HEK293 (cell line): Measurements from ENCODE around the gene CCDC184.
A peak's percentile ranks its signal among the peaks of the same experiment; 100 is the strongest.

Source experiments
- SP7 ChIP-seq: fragments of 450-650 bp; formaldehyde crosslinking; IDR thresholded peaks from 2 replicates; pipeline ENCODE4 v1.5.1; 2016; ENCODE audit warnings: missing biosample characterization, missing genetic modification characterization
- YY1 ChIP-seq: fragments of 450-650 bp; formaldehyde crosslinking; IDR thresholded peaks from 2 replicates; pipeline ENCODE4 v1.5.1; 2018; ENCODE audit warnings: missing biosample characterization, missing genetic modification characterization
- ZBTB17 ChIP-seq: fragments of 450-650 bp; formaldehyde crosslinking; IDR thresholded peaks from 2 replicates; pipeline ENCODE4 v1.5.1; 2016; ENCODE audit warnings: missing biosample characterization, missing genetic modification characterization
- ZNF223 ChIP-seq: fragments of 450-650 bp; formaldehyde crosslinking; IDR thresholded peaks from 2 replicates; pipeline ENCODE4 v1.5.1; 2016; ENCODE audit warnings: missing biosample characterization, missing genetic modification characterization
- ZNF23 ChIP-seq: fragments of 450-650 bp; formaldehyde crosslinking; IDR thresholded peaks from 2 replicates; pipeline ENCODE4 v1.5.1; 2016; ENCODE audit warnings: missing biosample characterization, missing genetic modification characterization, borderline replicate concordance
- ZNF248 ChIP-seq: fragments of 450-650 bp; formaldehyde crosslinking; IDR thresholded peaks from 2 replicates; pipeline ENCODE4 v1.5.1; 2017; ENCODE audit warnings: missing biosample characterization, missing genetic modification characterization
- ZNF292 ChIP-seq: fragments of 450-650 bp; formaldehyde crosslinking; IDR thresholded peaks from 2 replicates; pipeline ENCODE4 v1.5.1; 2016; ENCODE audit warnings: low read depth, missing biosample characterization, missing genetic modification characterization, borderline replicate concordance
- ZNF335 ChIP-seq: fragments of 450-650 bp; formaldehyde crosslinking; conservative IDR thresholded peaks from 2 replicates; pipeline ENCODE4 v1.5.1; 2016; ENCODE audit warnings: missing biosample characterization, missing genetic modification characterization
- ZNF354C ChIP-seq: fragments of 450-650 bp; formaldehyde crosslinking; IDR thresholded peaks from 2 replicates; pipeline ENCODE4 v1.5.1; 2016; ENCODE audit warnings: missing biosample characterization, missing genetic modification characterization, low read depth, borderline replicate concordance
- ZNF37A ChIP-seq: fragments of 450-650 bp; IDR thresholded peaks from 2 replicates; pipeline ENCODE4 v1.5.1; 2018; ENCODE audit warnings: missing biosample characterization, missing genetic modification characterization
- ZNF433 ChIP-seq: fragments of 450-650 bp; formaldehyde crosslinking; IDR thresholded peaks from 2 replicates; pipeline ENCODE4 v1.5.1; 2016; ENCODE audit warnings: missing biosample characterization, missing genetic modification characterization, low read depth
- ZNF521 ChIP-seq: fragments of 450-650 bp; formaldehyde crosslinking; IDR thresholded peaks from 2 replicates; pipeline ENCODE4 v1.5.1; 2017; ENCODE audit warnings: missing biosample characterization, mild to moderate bottlenecking, missing genetic modification characterization
- ZNF529 ChIP-seq: fragments of 450-650 bp; formaldehyde crosslinking; IDR thresholded peaks from 2 replicates; pipeline ENCODE4 v1.5.1; 2017; ENCODE audit warnings: missing genetic modification characterization, missing biosample characterization; ENCODE audit not compliant: insufficient replicate concordance
- ZNF571 ChIP-seq: fragments of 450-650 bp; formaldehyde crosslinking; IDR thresholded peaks from 2 replicates; pipeline ENCODE4 v1.5.0; 2017; ENCODE audit warnings: missing biosample characterization, missing genetic modification characterization
- ZNF600 ChIP-seq: fragments of 450-650 bp; formaldehyde crosslinking; IDR thresholded peaks from 2 replicates; pipeline ENCODE4 v1.5.1; 2016; ENCODE audit warnings: missing biosample characterization, missing genetic modification characterization
- ZNF660 ChIP-seq: fragments of 450-650 bp; IDR thresholded peaks from 2 replicates; pipeline ENCODE4 v1.5.1; 2018; ENCODE audit warnings: missing biosample characterization, mild to moderate bottlenecking, missing genetic modification characterization
- ZNF837 ChIP-seq: fragments of 450-650 bp; formaldehyde crosslinking; IDR thresholded peaks from 2 replicates; pipeline ENCODE4 v1.5.1; 2016; ENCODE audit warnings: missing biosample characterization, missing genetic modification characterization
- ZNF843 ChIP-seq: fragments of 450-650 bp; formaldehyde crosslinking; IDR thresholded peaks from 2 replicates; pipeline ENCODE4 v1.5.1; 2016; ENCODE audit warnings: missing biosample characterization, missing genetic modification characterization
- TF ChIP-seq, protein P1 (sequence below): fragments of 450-650 bp; formaldehyde crosslinking; IDR thresholded peaks from 2 replicates; pipeline ENCODE4 v1.5.1; 2016; ENCODE audit warnings: missing biosample characterization, missing genetic modification characterization
- TF ChIP-seq, protein P2 (sequence below): fragments of 450-650 bp; formaldehyde crosslinking; IDR thresholded peaks from 2 replicates; pipeline ENCODE4 v1.5.1; 2016; ENCODE audit warnings: missing biosample characterization, missing genetic modification characterization, borderline replicate concordance
- TF ChIP-seq, protein P3 (sequence below): fragments of 450-650 bp; formaldehyde crosslinking; optimal IDR thresholded peaks from 2 replicates; pipeline ENCODE3; 2016; ENCODE audit warnings: missing biosample characterization, mild to moderate bottlenecking, missing genetic modification characterization
- TF ChIP-seq, protein P4 (sequence below): fragments of 450-650 bp; formaldehyde crosslinking; IDR thresholded peaks from 2 replicates; pipeline ENCODE4 v1.5.1; 2016; ENCODE audit warnings: missing biosample characterization, missing genetic modification characterization
- TF ChIP-seq, protein P5 (sequence below): fragments of 450-650 bp; formaldehyde crosslinking; IDR thresholded peaks from 2 replicates; pipeline ENCODE4 v1.5.1; 2016; ENCODE audit warnings: missing biosample characterization, missing genetic modification characterization
- TF ChIP-seq, protein P6 (sequence below): fragments of 450-650 bp; formaldehyde crosslinking; IDR thresholded peaks from 2 replicates; pipeline ENCODE4 v1.5.1; 2016; ENCODE audit warnings: missing biosample characterization, missing genetic modification characterization

The CCDC184 gene

DNA sequence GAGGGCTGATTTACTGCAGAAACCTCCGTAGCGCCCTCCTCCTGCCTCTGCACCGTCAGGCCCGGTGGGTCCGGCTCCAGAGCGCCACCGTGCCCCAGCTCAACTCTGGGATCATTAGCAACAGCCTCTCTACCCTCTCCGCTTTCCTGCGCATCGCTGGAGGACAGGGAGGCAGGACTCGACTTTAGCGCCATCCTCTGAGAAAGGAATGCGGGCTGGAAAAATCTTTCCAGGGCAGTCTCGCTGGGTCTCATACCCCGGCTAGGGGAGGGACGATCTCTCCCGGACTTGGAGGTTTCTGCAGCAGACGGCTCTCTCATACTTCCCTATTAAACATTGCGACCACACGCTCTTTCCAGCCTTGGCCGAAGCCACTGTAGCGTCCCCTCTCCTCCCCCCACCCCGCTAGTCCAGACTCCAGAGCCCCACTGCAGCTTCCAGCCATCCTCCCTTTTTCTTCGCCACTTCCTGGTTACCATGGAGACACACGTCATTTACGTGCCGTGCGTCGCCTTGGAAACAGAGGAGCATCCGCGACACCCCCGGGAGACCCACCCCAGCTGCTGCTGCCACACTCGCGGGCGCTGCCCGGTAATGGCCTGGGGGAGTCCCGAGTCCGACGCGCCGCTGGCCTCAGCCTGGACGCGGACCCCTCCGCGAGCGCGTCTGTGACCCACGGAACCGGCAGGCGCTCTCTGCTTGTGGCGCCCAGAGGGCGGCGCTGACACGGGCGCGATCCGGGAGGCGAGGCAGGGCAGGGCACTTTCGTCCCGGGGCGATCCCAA, at the start of gene CCDC184 (continued):
- TF ChIP-seq ZNF354C (tag by site-specific recombination) (no peak), ZNF843 (tag by site-specific recombination) (peak; percentile 14; the same call in 1 of the 2 replicates), ZNF23 (tag by site-specific recombination) (no peak), ZNF521 (tag by site-specific recombination) (no peak), ZNF600 (tag by site-specific recombination) (peak; percentile 96), ZNF292 (tag by site-specific recombination) (no peak), ZNF837 (no peak), SP7 (tag by site-specific recombination) (peak; percentile 54), ZNF660 (tag by site-specific recombination) (0 out of 2 replicates have a peak, but pooled peaks have one; percentile 46), ZNF223 (no peak), ZNF571 (tag by site-specific recombination) (no peak), ZNF335 (tag by site-specific recombination) (peak; percentile 87), YY1 (no peak), ZBTB17 (tag by site-specific recombination) (peak; percentile 100), ZNF529 (no peak), ZNF248 (tag by site-specific recombination) (no peak), ZNF37A (tag by site-specific recombination) (no peak), ZNF433 (tag by site-specific recombination) (no peak)
- TF ChIP-seq, protein P1, sequence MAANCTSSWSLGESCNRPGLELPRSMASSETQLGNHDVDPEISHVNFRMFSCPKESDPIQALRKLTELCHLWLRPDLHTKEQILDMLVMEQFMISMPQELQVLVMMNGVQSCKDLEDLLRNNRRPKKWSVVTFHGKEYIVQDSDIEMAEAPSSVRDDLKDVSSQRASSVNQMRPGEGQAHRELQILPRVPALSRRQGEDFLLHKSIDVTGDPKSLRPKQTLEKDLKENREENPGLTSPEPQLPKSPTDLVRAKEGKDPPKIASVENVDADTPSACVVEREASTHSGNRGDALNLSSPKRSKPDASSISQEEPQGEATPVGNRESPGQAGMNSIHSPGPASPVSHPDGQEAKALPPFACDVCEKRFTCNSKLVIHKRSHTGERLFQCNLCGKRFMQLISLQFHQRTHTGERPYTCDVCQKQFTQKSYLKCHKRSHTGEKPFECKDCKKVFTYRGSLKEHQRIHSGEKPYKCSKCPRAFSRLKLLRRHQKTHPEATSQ (tag by site-specific recombination), result no peak
- TF ChIP-seq, protein P2, sequence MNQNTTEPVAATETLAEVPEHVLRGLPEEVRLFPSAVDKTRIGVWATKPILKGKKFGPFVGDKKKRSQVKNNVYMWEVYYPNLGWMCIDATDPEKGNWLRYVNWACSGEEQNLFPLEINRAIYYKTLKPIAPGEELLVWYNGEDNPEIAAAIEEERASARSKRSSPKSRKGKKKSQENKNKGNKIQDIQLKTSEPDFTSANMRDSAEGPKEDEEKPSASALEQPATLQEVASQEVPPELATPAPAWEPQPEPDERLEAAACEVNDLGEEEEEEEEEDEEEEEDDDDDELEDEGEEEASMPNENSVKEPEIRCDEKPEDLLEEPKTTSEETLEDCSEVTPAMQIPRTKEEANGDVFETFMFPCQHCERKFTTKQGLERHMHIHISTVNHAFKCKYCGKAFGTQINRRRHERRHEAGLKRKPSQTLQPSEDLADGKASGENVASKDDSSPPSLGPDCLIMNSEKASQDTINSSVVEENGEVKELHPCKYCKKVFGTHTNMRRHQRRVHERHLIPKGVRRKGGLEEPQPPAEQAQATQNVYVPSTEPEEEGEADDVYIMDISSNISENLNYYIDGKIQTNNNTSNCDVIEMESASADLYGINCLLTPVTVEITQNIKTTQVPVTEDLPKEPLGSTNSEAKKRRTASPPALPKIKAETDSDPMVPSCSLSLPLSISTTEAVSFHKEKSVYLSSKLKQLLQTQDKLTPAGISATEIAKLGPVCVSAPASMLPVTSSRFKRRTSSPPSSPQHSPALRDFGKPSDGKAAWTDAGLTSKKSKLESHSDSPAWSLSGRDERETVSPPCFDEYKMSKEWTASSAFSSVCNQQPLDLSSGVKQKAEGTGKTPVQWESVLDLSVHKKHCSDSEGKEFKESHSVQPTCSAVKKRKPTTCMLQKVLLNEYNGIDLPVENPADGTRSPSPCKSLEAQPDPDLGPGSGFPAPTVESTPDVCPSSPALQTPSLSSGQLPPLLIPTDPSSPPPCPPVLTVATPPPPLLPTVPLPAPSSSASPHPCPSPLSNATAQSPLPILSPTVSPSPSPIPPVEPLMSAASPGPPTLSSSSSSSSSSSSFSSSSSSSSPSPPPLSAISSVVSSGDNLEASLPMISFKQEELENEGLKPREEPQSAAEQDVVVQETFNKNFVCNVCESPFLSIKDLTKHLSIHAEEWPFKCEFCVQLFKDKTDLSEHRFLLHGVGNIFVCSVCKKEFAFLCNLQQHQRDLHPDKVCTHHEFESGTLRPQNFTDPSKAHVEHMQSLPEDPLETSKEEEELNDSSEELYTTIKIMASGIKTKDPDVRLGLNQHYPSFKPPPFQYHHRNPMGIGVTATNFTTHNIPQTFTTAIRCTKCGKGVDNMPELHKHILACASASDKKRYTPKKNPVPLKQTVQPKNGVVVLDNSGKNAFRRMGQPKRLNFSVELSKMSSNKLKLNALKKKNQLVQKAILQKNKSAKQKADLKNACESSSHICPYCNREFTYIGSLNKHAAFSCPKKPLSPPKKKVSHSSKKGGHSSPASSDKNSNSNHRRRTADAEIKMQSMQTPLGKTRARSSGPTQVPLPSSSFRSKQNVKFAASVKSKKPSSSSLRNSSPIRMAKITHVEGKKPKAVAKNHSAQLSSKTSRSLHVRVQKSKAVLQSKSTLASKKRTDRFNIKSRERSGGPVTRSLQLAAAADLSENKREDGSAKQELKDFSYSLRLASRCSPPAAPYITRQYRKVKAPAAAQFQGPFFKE, result no peak
- TF ChIP-seq, protein P3, sequence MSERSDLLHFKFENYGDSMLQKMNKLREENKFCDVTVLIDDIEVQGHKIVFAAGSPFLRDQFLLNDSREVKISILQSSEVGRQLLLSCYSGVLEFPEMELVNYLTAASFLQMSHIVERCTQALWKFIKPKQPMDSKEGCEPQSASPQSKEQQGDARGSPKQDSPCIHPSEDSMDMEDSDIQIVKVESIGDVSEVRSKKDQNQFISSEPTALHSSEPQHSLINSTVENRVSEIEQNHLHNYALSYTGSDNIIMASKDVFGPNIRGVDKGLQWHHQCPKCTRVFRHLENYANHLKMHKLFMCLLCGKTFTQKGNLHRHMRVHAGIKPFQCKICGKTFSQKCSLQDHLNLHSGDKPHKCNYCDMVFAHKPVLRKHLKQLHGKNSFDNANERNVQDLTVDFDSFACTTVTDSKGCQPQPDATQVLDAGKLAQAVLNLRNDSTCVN, result peak; percentile 73
- TF ChIP-seq, protein P4, sequence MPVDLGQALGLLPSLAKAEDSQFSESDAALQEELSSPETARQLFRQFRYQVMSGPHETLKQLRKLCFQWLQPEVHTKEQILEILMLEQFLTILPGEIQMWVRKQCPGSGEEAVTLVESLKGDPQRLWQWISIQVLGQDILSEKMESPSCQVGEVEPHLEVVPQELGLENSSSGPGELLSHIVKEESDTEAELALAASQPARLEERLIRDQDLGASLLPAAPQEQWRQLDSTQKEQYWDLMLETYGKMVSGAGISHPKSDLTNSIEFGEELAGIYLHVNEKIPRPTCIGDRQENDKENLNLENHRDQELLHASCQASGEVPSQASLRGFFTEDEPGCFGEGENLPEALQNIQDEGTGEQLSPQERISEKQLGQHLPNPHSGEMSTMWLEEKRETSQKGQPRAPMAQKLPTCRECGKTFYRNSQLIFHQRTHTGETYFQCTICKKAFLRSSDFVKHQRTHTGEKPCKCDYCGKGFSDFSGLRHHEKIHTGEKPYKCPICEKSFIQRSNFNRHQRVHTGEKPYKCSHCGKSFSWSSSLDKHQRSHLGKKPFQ (tag by site-specific recombination), result no peak
- TF ChIP-seq, protein P5, sequence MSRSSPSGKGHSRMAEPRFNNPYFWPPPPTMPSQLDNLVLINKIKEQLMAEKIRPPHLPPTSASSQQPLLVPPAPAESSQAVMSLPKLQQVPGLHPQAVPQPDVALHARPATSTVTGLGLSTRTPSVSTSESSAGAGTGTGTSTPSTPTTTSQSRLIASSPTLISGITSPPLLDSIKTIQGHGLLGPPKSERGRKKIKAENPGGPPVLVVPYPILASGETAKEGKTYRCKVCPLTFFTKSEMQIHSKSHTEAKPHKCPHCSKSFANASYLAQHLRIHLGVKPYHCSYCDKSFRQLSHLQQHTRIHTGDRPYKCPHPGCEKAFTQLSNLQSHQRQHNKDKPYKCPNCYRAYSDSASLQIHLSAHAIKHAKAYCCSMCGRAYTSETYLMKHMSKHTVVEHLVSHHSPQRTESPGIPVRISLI (tag by site-specific recombination), result no peak
- TF ChIP-seq, protein P6, sequence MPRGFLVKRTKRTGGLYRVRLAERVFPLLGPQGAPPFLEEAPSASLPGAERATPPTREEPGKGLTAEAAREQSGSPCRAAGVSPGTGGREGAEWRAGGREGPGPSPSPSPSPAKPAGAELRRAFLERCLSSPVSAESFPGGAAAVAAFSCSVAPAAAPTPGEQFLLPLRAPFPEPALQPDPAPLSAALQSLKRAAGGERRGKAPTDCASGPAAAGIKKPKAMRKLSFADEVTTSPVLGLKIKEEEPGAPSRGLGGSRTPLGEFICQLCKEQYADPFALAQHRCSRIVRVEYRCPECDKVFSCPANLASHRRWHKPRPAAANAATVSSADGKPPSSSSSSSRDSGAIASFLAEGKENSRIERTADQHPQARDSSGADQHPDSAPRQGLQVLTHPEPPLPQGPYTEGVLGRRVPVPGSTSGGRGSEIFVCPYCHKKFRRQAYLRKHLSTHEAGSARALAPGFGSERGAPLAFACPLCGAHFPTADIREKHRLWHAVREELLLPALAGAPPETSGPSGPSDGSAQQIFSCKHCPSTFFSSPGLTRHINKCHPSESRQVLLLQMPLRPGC (tag by site-specific recombination), result no peak
